Measurements from ENCODE around the gene GALM. TPM values are rescaled to one million over a fixed set of nuclear protein-coding genes. Genes with fewer than 3 reads are reported as not detected.

GALM gene
- total and polyA plus RNA-seq, 5 experiments from 2014 or later = 7.5 to 15.6 (median 10.6) TPM

- POLR2A ChIA-PET = interaction anchor here (1.2 kb wide), 2 partner anchors 11 to 25 kb away, joined by 3 to 8 read pairs; partner anchors contain the start of gene SRSF7
- peak overlapping the region in 5 of 10 donors; percentile 3 to 77 (median 60) for H3K4me3 Mint-ChIP-seq
- ATAC-seq = no peak
- H3K4me1 Mint-ChIP-seq = peaks cover 7 to 17% (median 14%) of the 10 kb centered on the region in 4 donors
- H3K27me3 Mint-ChIP-seq = peaks cover 0 to 16% (median 3%) of the 10 kb centered on the region in 5 donors
- no peak for DNase-seq
- H3K36me3 Mint-ChIP-seq = peaks cover 0 to 7% (median 0%) of the 10 kb centered on the region in 3 donors
- no peak overlapping the region for H3K27ac Mint-ChIP-seq
- no peaks in the 10 kb centered on the region for H3K9me3 Mint-ChIP-seq
Observed at GRCh38 chr2:38775921-38776225, 110.0 kb downstream of the GALM start.

- peaks cover 0 to 16% (median 3%) of the 10 kb centered on the region in 5 donors for H3K27me3 Mint-ChIP-seq
- peak overlapping the region in 3 of 10 donors; percentile 33 to 62 (median 44) for H3K27ac Mint-ChIP-seq
- H3K9me3 Mint-ChIP-seq = no peaks in the 10 kb centered on the region
- H3K36me3 Mint-ChIP-seq = peaks cover 0 to 13% (median 3%) of the 10 kb centered on the region in 3 donors
- POLR2A ChIA-PET = interaction anchor here (1.2 kb wide), 2 partner anchors 11 to 26 kb away, joined by 3 to 8 read pairs; partner anchors contain the start of gene SRSF7
- ATAC-seq (no peak), DNase-seq (no peak)
- H3K4me3 Mint-ChIP-seq = peak overlapping the region in 9 of 10 donors; percentile 3 to 77 (median 48)
- H3K4me1 Mint-ChIP-seq = peaks cover 9 to 22% (median 17%) of the 10 kb centered on the region in 4 donors
Observed at GRCh38 chr2:38776531-38776930, 110.6 kb downstream of the GALM start.

- ATAC-seq (no peak), DNase-seq (no peak)
- Mint-ChIP-seq H3K4me3 (peak overlapping the region; percentile 95 to 100 (median 99)), H3K9me3 (no peaks in the 10 kb centered on the region), H3K27me3 (peaks cover 0 to 16% (median 3%) of the 10 kb centered on the region in 5 donors), H3K4me1 (peaks cover 9 to 27% (median 21%) of the 10 kb centered on the region in 4 donors), H3K36me3 (peaks cover 0 to 30% (median 11%) of the 10 kb centered on the region in 3 donors), H3K27ac (peak overlapping the region; percentile 94 to 99 (median 98))
- POLR2A ChIA-PET = interaction anchor here (0.7 to 2.8 kb wide), 4 partner anchors 24 to 30 kb away, joined by 3 to 33 read pairs (median 4); partner anchors contain the start of gene SRSF7
Observed at GRCh38 chr2:38778687-38779082, 112.8 kb downstream of the GALM start.

- no peak for DNase-seq
- Mint-ChIP-seq H3K4me3 (no peak overlapping the region), H3K27ac (no peak overlapping the region), H3K36me3 (peaks cover 0 to 30% (median 11%) of the 10 kb centered on the region in 3 donors), H3K27me3 (no peaks in the 10 kb centered on the region), H3K9me3 (no peaks in the 10 kb centered on the region), H3K4me1 (peaks cover 2 to 18% (median 11%) of the 10 kb centered on the region in 4 donors)
- no peak for ATAC-seq
- POLR2A ChIA-PET = no interaction called here
Observed at GRCh38 chr2:38783586-38783985, 117.7 kb downstream of the GALM start.

Other genes starting within 250 kb of the GALM start
- gene HNRNPLL, start 63.2 kb upstream of the GALM start, total RNA-seq = 10 to 100 TPM; 16.3 to 20.2 TPM
- 10 to 100 TPM in 2 of 3 donors, 1 to 10 TPM in 1; 8.0 to 13.1 (median 11.5) TPM for gene HNRNPLL, start 63.2 kb upstream of the GALM start, polyA plus RNA-seq
- 100 to 1,000 TPM; 288 to 291 TPM for gene SRSF7, start 85.2 kb downstream of the GALM start, total RNA-seq
- gene SRSF7, start 85.2 kb downstream of the GALM start, polyA plus RNA-seq = 100 to 1,000 TPM; 164 to 172 (median 169) TPM
- gene GEMIN6, start 112.1 kb downstream of the GALM start, total RNA-seq = 10 to 100 TPM; 12.0 to 13.7 TPM
- 10 to 100 TPM in 1 of 3 donors, 1 to 10 TPM in 2; 6.8 to 11.6 (median 8.3) TPM for gene GEMIN6, start 112.1 kb downstream of the GALM start, polyA plus RNA-seq
- 10 to 100 TPM; 19.6 to 20.8 TPM for gene DHX57, start 209.8 kb downstream of the GALM start, total RNA-seq
- gene DHX57, start 209.8 kb downstream of the GALM start, polyA plus RNA-seq = 1 to 10 TPM; 4.9 to 5.5 (median 5.0) TPM
- gene MORN2, start 209.9 kb downstream of the GALM start, total RNA-seq = 1 to 10 TPM; 1.4 to 3.0 TPM
- gene MORN2, start 209.9 kb downstream of the GALM start, polyA plus RNA-seq = 10 to 100 TPM in 1 of 3 donors, 1 to 10 TPM in 2; 9.1 to 10.7 (median 9.7) TPM
- 1 to 10 TPM in 1 of 2 experiments, not detected in 1; 1.0 TPM for gene ARHGEF33, start 223.8 kb downstream of the GALM start, total RNA-seq
- gene ARHGEF33, start 223.8 kb downstream of the GALM start, polyA plus RNA-seq = not detected